ENCODE measurements around the gene RBBP8. TPM values are rescaled to one million over a fixed set of nuclear protein-coding genes. Genes with fewer than 3 reads are reported as not detected.

The RBBP8 gene
- polyA plus RNA-seq, 1 donor from 2014 or later, result 19.5 TPM

GRCh38 chr18:22932885-22933205 is 283 bp upstream of the RBBP8 start:
- Histone ChIP-seq H2AFZ (ENCODE audit: low read depth, low read length) (peak overlapping the region; percentile 81), H3K27me3 (ENCODE audit: insufficient read depth, low read depth, low read length) (no peaks in the 10 kb centered on the region), H3K4me3 (ENCODE audit: low read length) (peak overlapping the region; percentile 85), H3K9me2 (ENCODE audit: insufficient read depth, low read length) (no peaks in the 10 kb centered on the region), H4K20me1 (ENCODE audit: insufficient read depth) (no peaks in the 10 kb centered on the region), H3F3A (ENCODE audit: insufficient read depth, low read length, poor library complexity, severe bottlenecking) (no peaks in the 10 kb centered on the region), H3K9me3 (ENCODE audit: low read length) (no peaks in the 10 kb centered on the region), H3K27ac (ENCODE audit: low read length) (no peak overlapping the region), H3K9ac (ENCODE audit: low read length) (peak overlapping the region; percentile 74), H3K4me2 (ENCODE audit: low read length) (peak overlapping the region; percentile 53), H3K36me3 (ENCODE audit: insufficient read depth, low read length) (no peaks in the 10 kb centered on the region), H3K79me2 (replicated peaks; ENCODE audit: insufficient read depth, low read length) (no peaks in the 10 kb centered on the region)
- TF ChIP-seq TAF1 (IDR thresholded peaks at IDR 0.05; ENCODE audit: low read depth) (no peak), CTCF (IDR thresholded peaks at IDR 0.05; ENCODE audit: poor library complexity, severe bottlenecking) (no peak), MXI1 (conservative IDR thresholded peaks at IDR 0.05; ENCODE audit: poor library complexity, severe bottlenecking) (no peak), SMC3 (conservative IDR thresholded peaks at IDR 0.05; ENCODE audit: poor library complexity) (no peak)

GRCh38 chr18:22933966-22934423 is 867 bp downstream of the RBBP8 start:
- TF ChIP-seq CTCF (IDR thresholded peaks at IDR 0.05; ENCODE audit: poor library complexity, severe bottlenecking) (no peak), RAD21 (conservative IDR thresholded peaks at IDR 0.05) (peak; percentile 12)
- Histone ChIP-seq H3K9me3 (ENCODE audit: low read length) (no peaks in the 10 kb centered on the region), H3K79me2 (replicated peaks; ENCODE audit: insufficient read depth, low read length) (no peaks in the 10 kb centered on the region)

GRCh38 chr18:22934789-22935188 is 1.7 kb downstream of the RBBP8 start:
- Histone ChIP-seq H4K20me1 (ENCODE audit: insufficient read depth) (no peaks in the 10 kb centered on the region), H3K79me2 (replicated peaks; ENCODE audit: insufficient read depth, low read length) (no peaks in the 10 kb centered on the region), H3K9me2 (ENCODE audit: insufficient read depth, low read length) (no peaks in the 10 kb centered on the region), H3F3A (ENCODE audit: insufficient read depth, low read length, poor library complexity, severe bottlenecking) (no peaks in the 10 kb centered on the region), H3K27me3 (ENCODE audit: insufficient read depth, low read depth, low read length) (no peaks in the 10 kb centered on the region), H3K9me3 (ENCODE audit: low read length) (no peaks in the 10 kb centered on the region), H3K9ac (ENCODE audit: low read length) (no peak overlapping the region), H2AFZ (ENCODE audit: low read depth, low read length) (no peak overlapping the region), H3K36me3 (ENCODE audit: insufficient read depth, low read length) (no peaks in the 10 kb centered on the region), H3K4me3 (ENCODE audit: low read length) (no peak overlapping the region), H3K4me2 (ENCODE audit: low read length) (no peak overlapping the region), H3K27ac (ENCODE audit: low read length) (no peak overlapping the region)
- no peak for TF ChIP-seq CTCF (IDR thresholded peaks at IDR 0.05; ENCODE audit: poor library complexity, severe bottlenecking)
- no peak for TF ChIP-seq REST (IDR thresholded peaks at IDR 0.05; ENCODE audit: borderline replicate concordance)
- TF ChIP-seq MXI1 (conservative IDR thresholded peaks at IDR 0.05; ENCODE audit: poor library complexity, severe bottlenecking), result no peak
- TF ChIP-seq RAD21 (conservative IDR thresholded peaks at IDR 0.05), result no peak
- TF ChIP-seq SMC3 (conservative IDR thresholded peaks at IDR 0.05; ENCODE audit: poor library complexity), result no peak
- no peak for TF ChIP-seq TAF1 (IDR thresholded peaks at IDR 0.05; ENCODE audit: low read depth)
- TF ChIP-seq POLR2AphosphoS5 (IDR thresholded peaks at IDR 0.05), result no peak
- TF ChIP-seq EP300 (conservative IDR thresholded peaks at IDR 0.05; ENCODE audit: poor library complexity, severe bottlenecking), result no peak
- no peak for TF ChIP-seq EZH2 (IDR thresholded peaks at IDR 0.05; ENCODE audit: borderline replicate concordance, insufficient read depth, low read length, poor library complexity, severe bottlenecking)

More at GRCh38 chr18:22933966-22934423, 867 bp downstream of the RBBP8 start:
- H3K9me2 ChIP-seq (ENCODE audit: insufficient read depth, low read length), result no peaks in the 10 kb centered on the region
- no peaks in the 10 kb centered on the region for H4K20me1 ChIP-seq (ENCODE audit: insufficient read depth)
- H3K4me3 ChIP-seq (ENCODE audit: low read length), result peak overlapping the region; percentile 85
- no peaks in the 10 kb centered on the region for H3F3A ChIP-seq (ENCODE audit: insufficient read depth, low read length, poor library complexity, severe bottlenecking)
- H2AFZ ChIP-seq (ENCODE audit: low read depth, low read length), result peak overlapping the region; percentile 81
- peak overlapping the region; percentile 28 for H3K4me2 ChIP-seq (ENCODE audit: low read length)
- H3K36me3 ChIP-seq (ENCODE audit: insufficient read depth, low read length), result no peaks in the 10 kb centered on the region
- no peaks in the 10 kb centered on the region for H3K27me3 ChIP-seq (ENCODE audit: insufficient read depth, low read depth, low read length)
- H3K9ac ChIP-seq (ENCODE audit: low read length), result peak overlapping the region; percentile 74
- no peak overlapping the region for H3K27ac ChIP-seq (ENCODE audit: low read length)
